H1 (cell line): Measurements from ENCODE around the gene CAMK1. TPM values are rescaled to one million over a fixed set of nuclear protein-coding genes. Genes with fewer than 3 reads are reported as not detected.

ENCODE experiments used
- CTCF ChIA-PET: fragments of 300-600 bp; sonication (Branson Sonifier 250); formaldehyde crosslinking; loops from one replicate; lab custom pipeline; 2021; ENCODE audit not compliant: partially characterized antibody; lab: Charles Lee
- POLR2A ChIA-PET: fragments of 300-600 bp; sonication (Branson Sonifier 250); formaldehyde crosslinking; loops from one replicate; lab custom pipeline; 2021; ENCODE audit warnings: inconsistent platforms; ENCODE audit not compliant: partially characterized antibody; lab: Charles Lee
- DNase-seq, 2 experiments: peaks; one replicate each; pipeline versions ENCODE4 v3.0.0 to v3.0.0-alpha.2; 2010 to 2022; ENCODE audit warnings: low spot score in 2 of 2, low read depth in 1 of 2, mixed read lengths in 1 of 2
- FAIRE-seq: peaks from 2 replicates; lab custom pipeline; 2011; peaks lifted over from hg19 to GRCh38; lab: Jason Lieb, UNC
- H2AFZ ChIP-seq: 2 replicates; pipeline ENCODE4 v1.8.1; 2012; ENCODE audit warnings: low read length, inconsistent platforms
- H2AK5ac ChIP-seq: 2 replicates; pipeline ENCODE4 v1.6.1; 2013; ENCODE audit warnings: low read depth, low read length
- H2BK120ac ChIP-seq: replicated peaks from 2 replicates; pipeline ENCODE3; 2013; ENCODE audit warnings: low read depth, low read length, inconsistent platforms
- H2BK12ac ChIP-seq: 2 replicates; pipeline ENCODE4 v1.6.1; 2013; ENCODE audit warnings: low read depth, low read length
- H2BK15ac ChIP-seq: 2 replicates; pipeline ENCODE4 v1.6.1; 2013; ENCODE audit warnings: low read length
- H2BK20ac ChIP-seq: 2 replicates; pipeline ENCODE4 v1.6.1; 2013; ENCODE audit warnings: low read length
- H2BK5ac ChIP-seq: 2 replicates; pipeline ENCODE4 v1.6.1; 2013; ENCODE audit warnings: low read depth, low read length
- H3K14ac ChIP-seq: 2 replicates; pipeline ENCODE4 v1.6.1; 2013; ENCODE audit warnings: inconsistent platforms; ENCODE audit not compliant: insufficient read length
- H3K18ac ChIP-seq: 2 replicates; pipeline ENCODE4 v1.6.1; 2013; ENCODE audit warnings: low read length; ENCODE audit errors: extremely low read depth
- H3K23ac ChIP-seq: 2 replicates; pipeline ENCODE4 v1.6.1; 2013; ENCODE audit warnings: inconsistent platforms; ENCODE audit not compliant: insufficient read length
- H3K23me2 ChIP-seq: 2 replicates; pipeline ENCODE4 v1.6.1; 2013; ENCODE audit warnings: low read depth, low read length
- H3K27ac ChIP-seq: 2 replicates; pipeline ENCODE4 v1.6.1; 2011; ENCODE audit warnings: low read depth, low read length, inconsistent platforms
- H3K27me3 ChIP-seq, 4 experiments: replicated peaks in 1 of 4; 1 replicate in 1 of 4; 2 replicates in 3 of 4; pipeline versions ENCODE4 v1.6.1 to v1.8.1; 2011 to 2013; ENCODE audit warnings: low read length in 3 of 4, mild to moderate bottlenecking in 3 of 4, inconsistent platforms in 2 of 4, mixed read lengths in 2 of 4, moderate library complexity in 1 of 4; ENCODE audit not compliant: control insufficient read depth in 3 of 4, insufficient read depth in 3 of 4; ENCODE audit errors: extremely low read depth in 1 of 4
- H3K36me3 ChIP-seq, 4 experiments: 2 replicates each; pipeline versions ENCODE4 v1.6.1 to v1.8.1; 2011 to 2013; ENCODE audit warnings: mild to moderate bottlenecking in 4 of 4, low read length in 3 of 4, moderate library complexity in 2 of 4, control low read depth in 1 of 4, inconsistent platforms in 1 of 4; ENCODE audit not compliant: insufficient read depth in 4 of 4, control insufficient read depth in 2 of 4
- H3K4ac ChIP-seq: replicated peaks from 2 replicates; pipeline ENCODE3; 2013; ENCODE audit warnings: low read length, low read depth, mixed read lengths, inconsistent platforms; ENCODE audit not compliant: insufficient read length
- H3K4me1 ChIP-seq, 4 experiments: replicated peaks in 1 of 4; 1 replicate in 1 of 4; 2 replicates in 3 of 4; pipeline versions ENCODE4 v1.6.1 to v1.8.1; 2011 to 2013; ENCODE audit warnings: low read length in 3 of 4, inconsistent platforms in 2 of 4, mixed read lengths in 1 of 4; ENCODE audit not compliant: insufficient read depth in 4 of 4, control insufficient read depth in 3 of 4
- H3K4me2 ChIP-seq, 2 experiments: 2 replicates each; pipeline versions ENCODE4 v1.6.1 to v1.8.1; 2011 to 2013; ENCODE audit warnings: low read depth in 2 of 2, low read length in 2 of 2, control low read depth in 1 of 2, inconsistent platforms in 1 of 2, mild to moderate bottlenecking in 1 of 2; ENCODE audit not compliant: insufficient read depth in 1 of 2
- H3K4me3 ChIP-seq, 4 experiments: fragments of 200-600, 300-600 bp in 1 of 4; sonication (generic), shearing (Covaris generic), sonication (Bioruptor Twin) in 1 of 4; 2 replicates each; pipeline versions ENCODE4 v1.5.1 to v1.8.1; 2011 to 2016; ENCODE audit warnings: low read length in 4 of 4, low read depth in 3 of 4, control low read depth in 2 of 4, inconsistent platforms in 2 of 4, mild to moderate bottlenecking in 2 of 4, mixed read lengths in 1 of 4, moderate library complexity in 1 of 4; ENCODE audit not compliant: insufficient read depth in 2 of 4; ENCODE audit errors: extremely low read depth in 1 of 4
- H3K56ac ChIP-seq: replicated peaks from 2 replicates; pipeline ENCODE3; 2013; ENCODE audit warnings: low read depth, mild to moderate bottlenecking, mixed read lengths, low read length, inconsistent platforms; ENCODE audit not compliant: insufficient read length
- H3K79me1 ChIP-seq: 2 replicates; pipeline ENCODE4 v1.6.1; 2013; ENCODE audit warnings: low read depth, low read length, control low read depth
- H3K79me2 ChIP-seq, 2 experiments: 2 replicates each; pipeline versions ENCODE4 v1.6.1 to v1.8.1; 2012 to 2013; ENCODE audit warnings: low read length in 2 of 2, mild to moderate bottlenecking in 2 of 2, inconsistent platforms in 1 of 2; ENCODE audit not compliant: insufficient read depth in 2 of 2, control insufficient read depth in 1 of 2
- H3K9ac ChIP-seq, 4 experiments: replicated peaks in 1 of 4; 1 replicate in 1 of 4; 2 replicates in 3 of 4; pipeline versions ENCODE4 v1.6.1 to v1.8.1; 2011 to 2013; ENCODE audit warnings: low read depth in 3 of 4, low read length in 3 of 4, control low read depth in 2 of 4, mild to moderate bottlenecking in 2 of 4, moderate library complexity in 2 of 4, inconsistent platforms in 1 of 4; ENCODE audit errors: extremely low read depth in 1 of 4
- H3K9me3 ChIP-seq, 2 experiments: 2 replicates each; pipeline versions ENCODE4 v1.6.1 to v1.8.1; 2012 to 2013; ENCODE audit warnings: mild to moderate bottlenecking in 2 of 2, moderate library complexity in 2 of 2, control low read depth in 1 of 2, inconsistent platforms in 1 of 2, low read depth in 1 of 2, low read length in 1 of 2, mixed read lengths in 1 of 2; ENCODE audit not compliant: insufficient read depth in 2 of 2
- H4K20me1 ChIP-seq, 2 experiments: replicated peaks in 1 of 2; 2 replicates each; pipeline versions ENCODE3 to v1.8.1; 2011 to 2013; ENCODE audit warnings: inconsistent platforms in 2 of 2, low read length in 2 of 2, mild to moderate bottlenecking in 1 of 2; ENCODE audit not compliant: insufficient read depth in 2 of 2, control insufficient read depth in 1 of 2
- H4K5ac ChIP-seq: 2 replicates; pipeline ENCODE4 v1.6.1; 2013; ENCODE audit warnings: low read length, low read depth, mixed read lengths, inconsistent platforms; ENCODE audit not compliant: insufficient read length
- H4K8ac ChIP-seq: 2 replicates; pipeline ENCODE4 v1.8.0; 2013; ENCODE audit warnings: mild to moderate bottlenecking, moderate library complexity, low read length, inconsistent platforms; ENCODE audit not compliant: insufficient read depth; ENCODE audit errors: extremely low read depth
- H4K91ac ChIP-seq: replicated peaks from 2 replicates; pipeline ENCODE3; 2013; ENCODE audit warnings: low read length, mixed read lengths, inconsistent platforms; ENCODE audit not compliant: insufficient read length
- WGBS, 2 experiments: shearing (Covaris generic) in 1 of 2; methylation state at CpG; one replicate each; pipeline versions ENCODE4 v1.1.6 to v1.1.7; 2013 to 2015; ENCODE audit warnings: low lambda C conversion rate in 2 of 2, mixed read lengths in 2 of 2, inconsistent platforms in 1 of 2, low coverage in 1 of 2, missing lambda C conversion rate in 1 of 2; ENCODE audit not compliant: insufficient replicate concordance in 2 of 2, insufficient coverage in 1 of 2, insufficient read length in 1 of 2; ENCODE audit errors: extremely low coverage in 1 of 2, missing lambda C conversion rate in 1 of 2; 5-methylcytosine and 5-hydroxymethylcytosine counted together
- polyA plus RNA-seq, 7 experiments: library from polyadenylated mRNA; depleted of rRNA in 3 of 7; stranded (reverse) in 5 of 7; unstranded in 2 of 7; fragments of >200 nt in 5 of 7; fragments of 200-250 nt in 2 of 7; gene quantifications; 1 replicate in 5 of 7; 2 replicates in 1 of 7; 4 replicates in 1 of 7; pipeline versions ENCODE4 v1.2.1 to v1.2.3, GENCODE V29; 2011 to 2013; ENCODE audit warnings: missing spikeins in 2 of 7, mixed read lengths in 2 of 7
- total RNA-seq: library from RNA; stranded (reverse); fragmentation: NEBNext Ultra II Directional; extraction: Animal tissue kit (Norgen Biotek cat#: 25700); gene quantifications from 2 replicates; pipeline ENCODE4 v1.2.1, GENCODE V29; 2021

The CAMK1 gene
- total and polyA plus RNA-seq, 2 of the 8 experiments (the other 6 are each of a cell fraction or from before 2014, with no cell fraction given), result 4.9 to 5.1 TPM

DNA sequence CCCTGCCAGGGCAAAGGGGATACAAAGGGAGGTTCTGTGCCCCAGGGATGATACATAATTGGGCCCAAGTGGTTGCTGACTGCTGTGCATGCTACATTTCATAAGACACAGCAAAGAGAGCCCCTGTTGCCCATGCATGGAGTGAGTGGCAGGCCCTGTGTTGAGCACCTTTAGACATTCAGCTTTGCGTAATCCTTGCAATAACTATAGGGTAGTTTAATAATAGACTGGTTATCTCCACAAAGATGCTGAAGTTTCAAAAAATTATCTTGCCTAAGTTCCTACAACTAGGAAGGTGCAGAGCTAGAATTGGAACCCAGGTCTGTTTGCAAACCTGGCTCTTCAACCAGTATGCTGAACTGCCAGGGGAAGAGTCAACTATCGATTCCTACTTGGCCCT is 21.7 kb downstream of the CAMK1 start:
- H4K20me1 ChIP-seq, result peaks cover 0 to 2% of the 10 kb centered on the region in 2 experiments
- no peak overlapping the region for H3K14ac ChIP-seq
- no peak overlapping the region for H4K5ac ChIP-seq
- no peak overlapping the region for H2BK120ac ChIP-seq
- no peak overlapping the region for H3K23ac ChIP-seq
- H3K56ac ChIP-seq, result no peak overlapping the region
- no peaks in the 10 kb centered on the region for H3K27me3 ChIP-seq
- no peak overlapping the region for H3K18ac ChIP-seq
- H4K91ac ChIP-seq, result no peak overlapping the region
- H2BK5ac ChIP-seq, result no peak overlapping the region
- no peak overlapping the region for H2BK15ac ChIP-seq
- no peak overlapping the region for H3K9ac ChIP-seq
- peaks cover 0 to 11% of the 10 kb centered on the region in 2 experiments; a peak in 2 of 4 replicates for H3K79me2 ChIP-seq
- H3K4me3 ChIP-seq, result no peak overlapping the region
- no peak for DNase-seq
- H3K4me2 ChIP-seq, result no peak overlapping the region
- no peak overlapping the region for H3K4ac ChIP-seq
- peaks cover 33 to 71% (median 62%) of the 10 kb centered on the region in 4 experiments for H3K36me3 ChIP-seq
- no peak overlapping the region for H3K27ac ChIP-seq
- ChIA-PET POLR2A (interaction anchor here (1.0 to 5.4 kb wide), 6 partner anchors 8 to 24 kb away, joined by 3 to 60 read pairs (median 12); partner anchors contain the start of gene BRPF1), CTCF (interaction anchor here (0.5 to 0.7 kb wide), 2 partner anchors 38 to 243 kb away, joined by 3 read pairs; no protein-coding TSS in a partner anchor)
- WGBS, 2 experiments, result 85% methylated on average over 2 of the region's 2 CpGs; no CpG with 5 or more reads in 1 of the 2 experiments
- H2BK20ac ChIP-seq, result no peak overlapping the region
- H3K4me1 ChIP-seq, result peaks cover 0 to 9% (median 6%) of the 10 kb centered on the region in 4 experiments; a peak in 4 of 7 replicates
- H3K79me1 ChIP-seq, result peaks cover 7% of the 10 kb centered on the region
- no peak overlapping the region for H4K8ac ChIP-seq
- no peaks in the 10 kb centered on the region for H3K9me3 ChIP-seq
- FAIRE-seq, result no peak
- H2BK12ac ChIP-seq, result no peak overlapping the region
- H2AFZ ChIP-seq, result no peak overlapping the region
- no peak overlapping the region for H2AK5ac ChIP-seq
- H3K23me2 ChIP-seq, result peaks cover 6% of the 10 kb centered on the region
